GM20431 (cell line): ENCODE results near the gene LONP2.

Experiments used
- in situ Hi-C: fragments of 300-500 bp; cut with MseI, MboI; formaldehyde crosslinking; loops from one replicate; pipeline ENCODE4 v1.15.0; 2020; ENCODE audit warnings: low sequenced_read_pairs; ENCODE audit not compliant: unreplicated experiment

LONP2 gene

GRCh38 chr16:48323783-48324775 is 80.0 kb downstream of the LONP2 start:
- in situ Hi-C loops: no loop called here

GRCh38 chr16:48326915-48327314 is 82.8 kb downstream of the LONP2 start:
- in situ Hi-C loops: no loop called here

DNA sequence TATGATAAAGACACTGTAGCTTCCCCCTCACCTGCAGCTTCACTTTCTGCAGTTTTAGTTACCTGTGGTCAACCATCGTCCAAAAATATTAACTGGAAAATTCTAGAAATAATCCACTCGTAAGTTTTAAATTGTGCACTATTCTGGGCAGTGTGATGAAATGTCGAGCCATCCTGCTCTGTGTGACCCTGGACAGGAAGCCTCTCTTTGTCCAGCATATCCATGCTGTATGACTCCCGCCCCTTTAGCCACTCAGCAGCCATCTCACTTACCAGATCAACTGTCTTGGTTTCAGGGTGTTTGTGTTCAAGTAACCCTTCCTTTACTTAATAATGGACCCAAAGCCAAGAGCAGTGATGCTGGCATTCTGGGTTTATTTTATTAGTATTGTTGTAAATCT is 85.0 kb downstream of the LONP2 start:
- in situ Hi-C loops: no loop called here

GRCh38 chr16:48330189-48330840 is 86.2 kb downstream of the LONP2 start:
- in situ Hi-C loops: no loop called here

- in situ Hi-C loops: no loop called here
Measured at GRCh38 chr16:48330841-48331192, 86.7 kb downstream of the LONP2 start.

- in situ Hi-C loops: no loop called here
Measured at GRCh38 chr16:48332978-48333377, 88.9 kb downstream of the LONP2 start.

DNA sequence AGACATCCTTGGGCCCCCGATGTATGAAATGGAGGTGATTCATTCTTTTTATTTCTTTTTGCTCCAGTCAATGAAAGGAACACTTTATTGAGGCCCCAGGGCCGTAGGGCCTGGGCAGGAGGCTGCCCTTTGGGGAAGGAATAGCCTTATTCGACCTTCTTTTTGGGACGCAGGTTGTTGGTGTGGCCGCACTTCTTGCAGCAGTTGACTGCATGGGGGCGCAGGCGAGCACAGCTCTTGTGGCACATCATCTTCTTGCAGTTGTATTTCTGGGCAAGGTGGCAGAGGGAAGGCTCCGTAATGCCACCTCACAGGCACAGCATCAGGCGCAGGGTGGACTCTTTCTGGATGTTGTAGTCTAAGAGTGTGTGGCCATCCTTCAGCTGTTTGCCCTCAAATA is 90.2 kb downstream of the LONP2 start:
- in situ Hi-C loops: no loop called here

DNA sequence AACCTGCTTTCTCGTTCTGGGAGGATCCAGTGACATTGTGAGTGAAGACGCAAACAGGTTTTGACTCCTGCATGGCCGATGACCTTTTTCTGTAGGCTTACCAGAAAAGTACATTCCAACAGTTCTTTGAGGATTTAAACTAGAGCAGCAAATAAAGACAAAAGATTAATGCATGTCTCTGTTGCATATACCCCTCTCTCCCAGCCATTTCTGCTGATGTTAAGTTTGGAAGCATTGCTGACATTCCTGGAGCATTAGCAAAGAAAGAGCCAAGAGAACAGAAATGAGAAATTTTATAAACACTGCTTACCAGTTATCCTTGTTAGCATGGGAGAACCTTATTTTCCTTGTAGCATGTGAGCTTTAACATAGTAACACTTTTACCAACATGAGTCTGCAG is 91.9 kb downstream of the LONP2 start:
- in situ Hi-C loops: no loop called here

GRCh38 chr16:48340054-48340453 is 96.0 kb downstream of the LONP2 start:
- in situ Hi-C loops: no loop called here

- in situ Hi-C loops: no loop called here
Measured at GRCh38 chr16:48342591-48342990, 98.5 kb downstream of the LONP2 start.

DNA sequence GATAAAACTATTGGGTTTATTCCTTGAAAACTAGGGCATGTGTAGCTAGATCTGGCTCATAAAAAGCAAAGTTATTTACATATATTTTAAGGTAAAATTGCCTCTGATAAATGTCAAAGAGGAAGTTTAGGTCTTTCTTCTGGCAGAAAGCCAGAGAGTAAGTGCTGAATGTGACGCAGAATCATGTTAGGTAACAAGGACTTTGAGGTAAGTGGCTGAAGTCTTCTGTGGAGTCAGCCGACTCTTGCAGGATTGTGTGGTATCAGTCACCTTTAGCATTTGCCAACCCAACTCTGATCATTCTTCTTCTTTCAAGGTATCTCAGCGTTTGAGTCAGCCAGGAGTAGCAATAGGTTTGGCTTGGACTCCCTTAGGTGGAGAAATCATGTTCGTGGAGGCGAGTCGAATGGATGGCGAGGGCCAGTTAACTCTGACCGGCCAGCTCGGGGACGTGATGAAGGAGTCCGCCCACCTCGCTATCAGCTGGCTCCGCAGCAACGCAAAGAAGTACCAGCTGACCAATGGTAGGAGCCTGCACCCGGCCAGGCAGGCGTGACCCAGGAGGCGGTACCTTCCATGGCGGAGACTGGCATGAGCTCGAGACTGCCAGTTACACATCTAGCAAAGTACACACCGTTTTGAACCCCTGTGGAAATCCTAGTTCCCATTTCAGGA is 103.2 kb downstream of the LONP2 start:
- in situ Hi-C loops: no loop called here

DNA sequence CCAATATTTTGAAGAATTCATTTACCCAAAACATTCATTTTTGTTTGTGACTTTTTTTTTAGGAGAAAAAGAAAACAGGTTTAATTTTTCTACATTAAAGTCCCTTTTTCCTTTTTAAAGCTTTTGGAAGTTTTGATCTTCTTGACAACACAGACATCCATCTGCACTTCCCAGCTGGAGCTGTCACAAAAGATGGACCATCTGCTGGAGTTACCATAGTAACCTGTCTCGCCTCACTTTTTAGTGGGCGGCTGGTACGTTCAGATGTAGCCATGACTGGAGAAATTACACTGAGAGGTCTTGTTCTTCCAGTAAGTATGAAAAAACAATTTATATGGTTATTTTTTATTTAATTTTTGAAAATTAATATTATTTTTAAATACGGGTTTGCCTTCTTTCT is 103.9 kb downstream of the LONP2 start:
- in situ Hi-C loops: no loop called here

- in situ Hi-C loops: loop anchor here (10.0 to 25.0 kb wide), 2 partner anchors 187 to 284 kb away; no protein-coding TSS in a partner anchor
Measured at GRCh38 chr16:48350736-48351135, 106.6 kb downstream of the LONP2 start.

DNA sequence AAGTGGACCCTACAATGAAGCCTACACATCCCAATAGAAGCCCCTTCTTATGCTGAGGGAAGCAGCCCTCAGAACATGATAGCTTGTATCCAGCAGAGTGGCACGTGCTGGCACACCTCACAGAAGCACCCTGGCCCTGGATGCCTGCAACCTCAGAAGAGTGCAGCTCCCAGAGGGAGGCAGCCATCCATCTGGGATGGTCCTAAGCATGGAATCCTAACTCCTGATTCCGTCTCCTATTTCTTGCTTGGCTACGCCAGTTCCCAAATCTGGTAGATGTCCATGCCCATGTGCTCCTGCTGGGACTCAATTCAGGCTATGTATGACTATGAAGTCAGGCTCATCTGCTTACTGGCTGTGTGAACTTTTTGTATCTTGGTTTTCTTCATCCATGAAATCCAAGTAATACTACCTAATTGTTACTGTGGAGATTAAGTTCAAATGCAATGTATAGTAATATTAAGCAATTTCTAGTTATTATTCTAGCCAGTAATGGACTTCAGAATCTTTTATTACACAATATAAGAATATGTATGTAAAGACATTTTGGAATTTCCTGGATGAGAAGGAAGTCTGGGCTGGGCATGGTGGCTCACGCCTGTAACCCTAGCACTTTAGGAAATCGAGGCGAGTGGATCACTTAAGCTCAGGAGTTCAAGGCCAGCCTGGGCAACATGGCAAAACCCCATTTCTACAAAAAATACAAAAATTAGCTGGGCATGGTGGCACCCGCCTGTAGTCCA is 108.7 kb downstream of the LONP2 start:
- in situ Hi-C loops: loop anchor here (10.0 to 25.0 kb wide), 2 partner anchors 184 to 282 kb away; no protein-coding TSS in a partner anchor

DNA sequence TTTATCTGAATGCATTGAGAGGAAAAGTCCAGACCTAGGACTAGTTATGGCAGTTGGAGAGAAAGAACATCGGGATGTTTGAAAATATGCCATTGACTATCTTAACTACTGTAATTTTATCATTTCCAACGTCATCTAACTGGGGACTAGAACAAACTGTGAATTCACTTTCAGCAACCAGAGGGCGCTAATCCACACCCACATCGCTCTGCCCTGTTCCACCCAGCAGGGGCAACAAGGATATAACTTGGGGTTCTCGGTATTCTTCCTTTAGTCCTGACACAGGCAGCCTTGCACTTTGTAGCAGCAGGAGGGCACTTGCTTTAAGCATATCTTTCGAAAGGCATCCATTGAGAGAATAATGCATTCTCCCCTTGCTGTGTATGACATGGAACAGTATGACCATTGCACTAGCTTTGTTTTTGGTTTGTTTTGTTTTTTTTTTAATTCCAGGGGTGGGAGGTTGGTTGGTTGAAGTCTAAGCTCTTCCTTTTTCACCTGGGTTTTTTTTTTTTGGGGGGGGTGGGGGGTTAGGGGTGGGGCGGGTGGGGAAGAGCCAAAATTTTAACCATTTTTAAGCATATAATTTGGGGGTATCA is 109.6 kb downstream of the LONP2 start:
- in situ Hi-C loops: loop anchor here (10.0 to 25.0 kb wide), 2 partner anchors 184 to 281 kb away; no protein-coding TSS in a partner anchor

GRCh38 chr16:48354385-48354784 is 110.3 kb downstream of the LONP2 start:
- in situ Hi-C loops: loop anchor here (10.0 to 25.0 kb wide), 2 partner anchors 183 to 280 kb away; no protein-coding TSS in a partner anchor

GRCh38 chr16:48354877-48355855 is 111.1 kb downstream of the LONP2 start:
- in situ Hi-C loops: loop anchor here (10.0 to 25.0 kb wide), 2 partner anchors 182 to 280 kb away; no protein-coding TSS in a partner anchor
